ENCODE results near the gene MORF4L1. TPM values are rescaled to one million over a fixed set of nuclear protein-coding genes. Genes with fewer than 3 reads are reported as not detected.
A peak's percentile ranks its signal among the peaks of the same experiment; 100 is the strongest.
"Not testable (repeated sequence)": the region's sequence is repeated elsewhere in the genome, so short reads cannot be mapped to it uniquely, and the experiment has no call there.

The MORF4L1 gene, protein sequence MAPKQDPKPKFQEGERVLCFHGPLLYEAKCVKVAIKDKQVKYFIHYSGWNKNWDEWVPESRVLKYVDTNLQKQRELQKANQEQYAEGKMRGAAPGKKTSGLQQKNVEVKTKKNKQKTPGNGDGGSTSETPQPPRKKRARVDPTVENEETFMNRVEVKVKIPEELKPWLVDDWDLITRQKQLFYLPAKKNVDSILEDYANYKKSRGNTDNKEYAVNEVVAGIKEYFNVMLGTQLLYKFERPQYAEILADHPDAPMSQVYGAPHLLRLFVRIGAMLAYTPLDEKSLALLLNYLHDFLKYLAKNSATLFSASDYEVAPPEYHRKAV
- 416 TPM for polyA plus RNA-seq (2013, experiment 1 of 2)
- polyA plus RNA-seq (2013, experiment 2 of 2), result 429 TPM

GRCh38 chr15:78872155-78872971, at the start of gene MORF4L1:
TSS of gene MORF4L1 (plus strand) at chr15:78872890. CDS start at chr15:78873018, 128 bp downstream.
- no peaks in the 10 kb centered on the region for H3K9me3 ChIP-seq (ENCODE audit: control insufficient read depth, low read length)
- peaks cover 12% of the 10 kb centered on the region for H3K4me1 ChIP-seq (ENCODE audit: control insufficient read depth, insufficient read depth, low read length, poor library complexity, severe bottlenecking)
- 5 to 6% methylated on average over 7 to 24 of the region's 52 CpGs for whole genome bisulfite sequencing, 2 experiments (ENCODE audit: insufficient coverage in 2 of 2)
- peak within 1 kb of the TSS; percentile 100 for H3K27ac ChIP-seq (ENCODE audit: low read depth, low read length, severe bottlenecking)
- peaks cover 3% of the 10 kb centered on the region for H3K36me3 ChIP-seq (ENCODE audit: control insufficient read depth, insufficient read depth, low read length)
- H3K4me3 ChIP-seq (ENCODE audit: extremely low read depth, insufficient read depth, low read length, poor library complexity, severe bottlenecking), result peak within 1 kb of the TSS; percentile 94

DNA sequence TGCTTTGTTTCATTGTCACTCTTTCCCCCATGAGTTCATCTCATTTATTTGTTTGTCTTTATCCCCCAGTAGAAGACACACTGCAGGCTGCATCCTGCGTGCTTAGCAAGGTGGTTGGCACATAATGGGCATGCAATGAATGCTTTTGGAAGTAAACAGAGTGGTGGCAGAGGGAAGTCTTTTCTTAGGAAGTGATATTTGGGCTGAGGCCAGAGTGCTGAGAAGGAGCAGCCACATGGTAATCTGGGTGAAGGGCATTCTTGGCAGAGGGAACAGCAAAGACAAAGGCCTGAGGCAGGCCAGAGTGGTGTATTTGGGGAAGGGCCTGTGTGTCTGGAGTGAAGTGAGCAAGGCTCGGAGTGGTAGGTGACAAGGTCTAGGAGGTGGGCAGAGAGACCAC, 43.8 kb upstream of the MORF4L1 start:
- Histone ChIP-seq H3K36me3 (ENCODE audit: control insufficient read depth, insufficient read depth, low read length) (no peaks in the 10 kb centered on the region), H3K9me3 (ENCODE audit: control insufficient read depth, low read length) (no peaks in the 10 kb centered on the region), H3K4me3 (ENCODE audit: extremely low read depth, insufficient read depth, low read length, poor library complexity, severe bottlenecking) (no peak overlapping the region), H3K4me1 (ENCODE audit: control insufficient read depth, insufficient read depth, low read length, poor library complexity, severe bottlenecking) (no peaks in the 10 kb centered on the region), H3K27ac (ENCODE audit: low read depth, low read length, severe bottlenecking) (no peak overlapping the region)
- 85 to 94% methylated on average over 2 of the region's 2 CpGs for WGBS, 2 experiments (ENCODE audit: insufficient coverage in 2 of 2)

DNA sequence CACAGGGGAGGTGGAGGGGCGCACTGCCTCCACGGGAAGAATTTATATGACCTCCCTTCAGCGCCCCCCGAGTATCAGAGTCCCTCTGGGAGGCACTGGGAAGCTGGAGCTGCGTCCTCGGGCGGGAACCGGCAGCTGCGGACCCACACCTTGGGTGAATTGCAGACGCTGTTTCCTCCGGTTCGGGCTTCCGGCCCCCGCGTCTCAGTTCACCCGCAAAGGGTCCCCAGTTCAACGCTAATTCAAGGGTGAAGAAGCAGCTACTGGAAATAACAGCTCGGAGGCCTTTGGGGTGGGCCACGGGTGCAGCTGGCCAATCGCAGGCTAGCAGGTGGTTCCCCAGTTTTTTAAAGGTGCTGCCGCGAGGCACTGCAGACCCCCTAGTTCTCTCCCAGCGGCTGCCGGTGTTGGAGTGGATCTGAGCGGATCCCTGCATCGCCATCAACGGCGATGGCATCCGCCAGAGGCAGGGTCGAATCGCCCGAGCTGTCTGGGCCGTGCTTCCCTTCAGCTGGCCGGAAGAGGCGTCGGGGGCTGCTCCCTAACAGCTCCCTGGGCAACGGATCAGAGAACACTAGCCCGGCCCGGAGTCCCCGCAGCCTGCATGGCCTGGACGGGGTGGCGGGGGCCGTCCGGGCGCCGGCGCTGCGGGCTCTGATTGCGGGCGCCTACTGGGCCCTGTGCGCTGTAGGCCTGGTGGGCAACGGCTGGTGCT, 42.0 kb upstream of the MORF4L1 start:
- no peak overlapping the region for H3K4me3 ChIP-seq (ENCODE audit: extremely low read depth, insufficient read depth, low read length, poor library complexity, severe bottlenecking)
- no peak overlapping the region for H3K27ac ChIP-seq (ENCODE audit: low read depth, low read length, severe bottlenecking)
- no peaks in the 10 kb centered on the region for H3K36me3 ChIP-seq (ENCODE audit: control insufficient read depth, insufficient read depth, low read length)
- no peaks in the 10 kb centered on the region for H3K9me3 ChIP-seq (ENCODE audit: control insufficient read depth, low read length)
- no peaks in the 10 kb centered on the region for H3K4me1 ChIP-seq (ENCODE audit: control insufficient read depth, insufficient read depth, low read length, poor library complexity, severe bottlenecking)
- 89 to 91% methylated on average over 39 to 52 of the region's 52 CpGs for WGBS, 2 experiments (ENCODE audit: insufficient coverage in 2 of 2)

DNA sequence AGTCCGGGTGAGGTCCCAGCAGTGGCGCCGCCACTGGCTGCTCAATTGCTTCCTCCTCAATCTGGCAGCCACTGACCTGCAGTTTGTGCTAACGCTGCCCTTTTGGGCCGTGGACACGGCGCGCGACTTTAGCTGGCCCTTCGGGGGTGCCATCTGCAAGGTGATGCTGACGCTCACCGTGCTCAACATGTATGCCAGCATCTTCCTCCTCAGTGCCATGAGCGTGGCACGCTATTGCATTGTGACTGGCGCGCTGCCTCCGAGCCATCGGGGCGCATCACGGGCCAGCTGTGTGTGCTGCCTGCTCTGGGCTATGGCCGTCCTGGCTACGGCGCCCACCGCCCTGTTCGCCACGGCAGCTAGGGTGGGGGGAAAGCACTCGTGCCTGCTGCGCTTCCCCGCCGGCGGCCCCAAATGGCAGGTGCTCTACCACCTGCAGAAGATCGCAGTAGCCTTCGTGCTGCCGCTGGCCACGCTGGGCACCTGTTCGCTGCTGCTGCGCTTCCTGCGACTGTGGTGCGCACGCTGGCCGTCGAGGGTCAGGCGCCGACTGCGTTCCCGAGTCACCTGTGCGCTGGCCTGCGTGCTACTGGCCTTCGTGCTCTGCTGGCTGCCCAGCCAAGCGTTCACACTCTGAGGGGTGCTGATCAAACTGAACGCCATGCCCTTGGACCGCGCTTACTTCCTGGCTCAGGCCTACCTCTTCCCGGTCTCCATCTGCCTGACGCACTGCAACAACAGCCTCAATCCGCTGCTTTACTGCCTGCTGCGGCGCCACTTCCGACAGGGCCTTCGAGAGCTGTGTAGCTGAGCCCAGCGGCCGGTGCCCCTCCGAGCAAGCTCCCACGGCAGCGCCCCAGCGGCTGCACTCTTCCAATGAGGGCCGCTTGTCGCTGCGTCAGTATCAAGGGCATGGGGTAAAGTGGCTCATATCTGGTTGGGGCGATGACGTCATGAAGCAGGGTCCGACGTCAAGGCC, 41.2 kb upstream of the MORF4L1 start:
- Histone ChIP-seq H3K4me1 (ENCODE audit: control insufficient read depth, insufficient read depth, low read length, poor library complexity, severe bottlenecking) (no peaks in the 10 kb centered on the region), H3K36me3 (ENCODE audit: control insufficient read depth, insufficient read depth, low read length) (no peaks in the 10 kb centered on the region), H3K27ac (ENCODE audit: low read depth, low read length, severe bottlenecking) (no peak overlapping the region), H3K4me3 (ENCODE audit: extremely low read depth, insufficient read depth, low read length, poor library complexity, severe bottlenecking) (no peak overlapping the region), H3K9me3 (ENCODE audit: control insufficient read depth, low read length) (no peaks in the 10 kb centered on the region)
- 93 to 95% methylated on average over 73 of the region's 73 CpGs for WGBS, 2 experiments (ENCODE audit: insufficient coverage in 2 of 2)

DNA sequence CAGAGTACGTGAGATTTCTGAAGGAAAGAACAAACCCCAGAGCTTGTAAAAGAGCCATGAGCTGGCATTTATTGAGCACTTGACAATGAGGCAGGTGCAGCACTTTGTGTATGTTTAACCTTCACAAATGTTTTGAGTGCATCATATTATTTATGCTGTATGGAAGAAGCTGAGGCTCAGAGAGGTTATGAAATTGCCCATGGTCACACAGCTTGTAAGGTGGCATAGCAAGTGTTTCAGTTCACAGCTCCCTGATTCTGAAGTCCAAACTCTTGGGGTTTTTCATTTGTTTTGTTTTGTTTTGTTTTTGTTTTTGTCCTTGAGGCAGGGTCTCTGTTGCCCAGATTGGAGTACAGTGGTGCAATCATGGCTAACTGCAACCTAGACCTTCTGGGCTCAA, 36.4 kb upstream of the MORF4L1 start:
- Histone ChIP-seq H3K4me1 (ENCODE audit: control insufficient read depth, insufficient read depth, low read length, poor library complexity, severe bottlenecking) (no peaks in the 10 kb centered on the region), H3K9me3 (ENCODE audit: control insufficient read depth, low read length) (no peaks in the 10 kb centered on the region), H3K36me3 (ENCODE audit: control insufficient read depth, insufficient read depth, low read length) (no peaks in the 10 kb centered on the region), H3K4me3 (ENCODE audit: extremely low read depth, insufficient read depth, low read length, poor library complexity, severe bottlenecking) (no peak overlapping the region), H3K27ac (ENCODE audit: low read depth, low read length, severe bottlenecking) (no peak overlapping the region)
- WGBS, 2 experiments (ENCODE audit: insufficient coverage in 2 of 2), result 89 to 100% methylated on average over 1 of the region's 1 CpG

DNA sequence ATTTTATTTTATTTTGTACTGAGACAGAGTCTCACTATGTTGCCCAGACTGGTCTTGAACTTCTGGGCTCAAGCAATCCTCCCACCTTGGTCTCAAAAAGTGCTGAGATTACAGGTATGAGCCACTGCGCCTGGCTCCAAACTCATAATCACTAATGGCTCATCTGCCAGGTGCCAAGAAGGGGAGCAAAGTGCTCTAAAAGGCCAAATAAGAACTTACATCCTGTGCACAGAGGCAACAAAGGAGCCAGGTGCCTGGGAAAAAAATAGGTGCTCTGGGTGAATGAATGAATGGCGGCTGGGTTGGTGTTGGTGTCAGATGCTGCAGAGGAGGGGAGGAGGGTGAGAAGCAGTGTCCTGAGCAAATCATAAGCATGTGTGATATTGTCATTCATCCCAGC, 35.6 kb upstream of the MORF4L1 start:
- H3K36me3 ChIP-seq (ENCODE audit: control insufficient read depth, insufficient read depth, low read length), result no peaks in the 10 kb centered on the region
- H3K9me3 ChIP-seq (ENCODE audit: control insufficient read depth, low read length), result no peaks in the 10 kb centered on the region
- no peaks in the 10 kb centered on the region for H3K4me1 ChIP-seq (ENCODE audit: control insufficient read depth, insufficient read depth, low read length, poor library complexity, severe bottlenecking)
- H3K4me3 ChIP-seq (ENCODE audit: extremely low read depth, insufficient read depth, low read length, poor library complexity, severe bottlenecking), result no peak overlapping the region
- WGBS, 2 experiments (ENCODE audit: insufficient coverage in 2 of 2), result 60 to 90% methylated on average over 1 of the region's 2 CpGs
- H3K27ac ChIP-seq (ENCODE audit: low read depth, low read length, severe bottlenecking), result no peak overlapping the region

GRCh38 chr15:78837543-78837942, 35.1 kb upstream of the MORF4L1 start:
- H3K4me1 ChIP-seq (ENCODE audit: control insufficient read depth, insufficient read depth, low read length, poor library complexity, severe bottlenecking), result no peaks in the 10 kb centered on the region
- no peaks in the 10 kb centered on the region for H3K9me3 ChIP-seq (ENCODE audit: control insufficient read depth, low read length)
- H3K36me3 ChIP-seq (ENCODE audit: control insufficient read depth, insufficient read depth, low read length), result no peaks in the 10 kb centered on the region
- H3K4me3 ChIP-seq (ENCODE audit: extremely low read depth, insufficient read depth, low read length, poor library complexity, severe bottlenecking), result no peak overlapping the region
- 77 to 80% methylated on average over 6 of the region's 8 CpGs for WGBS, 2 experiments (ENCODE audit: insufficient coverage in 2 of 2)
- H3K27ac ChIP-seq (ENCODE audit: low read depth, low read length, severe bottlenecking), result no peak overlapping the region

- H3K27ac ChIP-seq (ENCODE audit: low read depth, low read length, severe bottlenecking), result no peak overlapping the region
- no peaks in the 10 kb centered on the region for H3K36me3 ChIP-seq (ENCODE audit: control insufficient read depth, insufficient read depth, low read length)
- 85 to 95% methylated on average over 3 of the region's 3 CpGs for WGBS, 2 experiments (ENCODE audit: insufficient coverage in 2 of 2)
- no peak overlapping the region for H3K4me3 ChIP-seq (ENCODE audit: extremely low read depth, insufficient read depth, low read length, poor library complexity, severe bottlenecking)
- no peaks in the 10 kb centered on the region for H3K4me1 ChIP-seq (ENCODE audit: control insufficient read depth, insufficient read depth, low read length, poor library complexity, severe bottlenecking)
- H3K9me3 ChIP-seq (ENCODE audit: control insufficient read depth, low read length), result no peaks in the 10 kb centered on the region
These were observed 34.2 kb upstream of the MORF4L1 start for GRCh38 chr15:78838489-78838888.

DNA sequence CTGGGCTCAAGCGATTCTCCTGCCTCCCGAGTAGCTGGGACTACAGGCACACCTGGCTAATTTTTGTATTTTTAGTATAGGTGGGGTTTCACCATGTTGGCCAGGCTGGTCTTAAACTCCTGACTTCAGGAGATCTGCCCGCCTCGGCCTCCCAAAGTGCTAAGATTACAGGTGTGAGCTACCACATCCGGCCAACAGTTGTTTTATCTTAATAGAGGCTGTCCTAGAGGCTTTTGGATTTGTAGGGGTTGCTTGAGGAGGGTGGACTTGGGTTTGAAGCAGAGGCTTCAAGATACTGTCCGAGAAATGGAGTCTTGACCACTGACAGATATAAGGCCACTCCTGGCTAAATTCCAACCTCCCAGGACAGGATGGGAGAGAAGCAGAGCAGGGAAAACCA, 33.5 kb upstream of the MORF4L1 start:
- not testable (repeated sequence) for H3K27ac ChIP-seq (ENCODE audit: low read depth, low read length, severe bottlenecking); H3K4me1 ChIP-seq (ENCODE audit: control insufficient read depth, insufficient read depth, low read length, poor library complexity, severe bottlenecking); H3K36me3 ChIP-seq (ENCODE audit: control insufficient read depth, insufficient read depth, low read length); H3K9me3 ChIP-seq (ENCODE audit: control insufficient read depth, low read length); H3K4me3 ChIP-seq (ENCODE audit: extremely low read depth, insufficient read depth, low read length, poor library complexity, severe bottlenecking)
- 80 to 97% methylated on average over 1 to 5 of the region's 6 CpGs for WGBS, 2 experiments (ENCODE audit: insufficient coverage in 2 of 2)

All from mesodermal cell (in vitro differentiated cells).